ENCODE measurements around the gene MLLT3.

The MLLT3 gene

DNA sequence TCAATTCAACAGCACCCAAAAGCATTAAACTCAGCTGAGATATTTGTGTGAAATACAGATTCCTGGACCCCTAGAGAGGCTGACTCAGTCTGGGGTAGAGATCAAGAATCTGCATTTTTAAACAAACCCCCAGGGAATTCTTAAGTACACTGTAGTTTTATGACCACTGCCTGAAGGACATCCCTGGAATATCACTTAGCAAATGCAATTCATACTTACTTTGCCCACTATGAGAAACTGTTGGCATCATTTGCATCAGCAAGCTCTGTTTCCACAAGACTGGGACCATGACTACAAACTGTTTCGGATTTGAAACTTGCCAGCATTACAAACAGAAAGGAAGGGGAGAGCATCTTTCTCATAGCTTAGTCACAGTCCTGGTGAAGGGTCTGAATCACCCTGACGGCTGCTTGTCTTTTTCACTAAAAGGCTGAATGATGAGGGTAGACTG, 63.7 kb downstream of the MLLT3 start:
- no peak for DNase-seq (ENCODE audit: low spot score)

- DNase-seq (ENCODE audit: low spot score) = no peak
Measured at GRCh38 chr9:20557890-20558565, 64.3 kb downstream of the MLLT3 start.

DNA sequence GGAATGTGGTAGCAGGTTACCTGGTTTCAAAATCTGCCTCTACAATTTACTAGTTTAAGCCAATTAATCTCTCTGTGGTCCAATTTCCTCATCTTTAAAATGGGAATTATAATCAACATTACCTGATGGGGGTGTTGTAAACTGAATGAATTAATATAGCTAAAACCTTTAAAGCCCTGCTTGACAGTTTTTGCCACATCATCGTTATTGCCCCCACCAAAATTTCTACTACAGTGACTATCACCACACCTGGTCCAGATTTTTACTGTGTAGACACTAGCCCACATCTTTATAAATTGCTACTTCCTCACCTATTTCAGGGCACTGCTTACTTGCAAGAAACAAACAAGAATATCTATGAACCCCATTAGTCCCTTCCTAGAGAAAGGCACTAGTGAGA, 65.0 kb downstream of the MLLT3 start:
- no peak for DNase-seq (ENCODE audit: low spot score)

DNA sequence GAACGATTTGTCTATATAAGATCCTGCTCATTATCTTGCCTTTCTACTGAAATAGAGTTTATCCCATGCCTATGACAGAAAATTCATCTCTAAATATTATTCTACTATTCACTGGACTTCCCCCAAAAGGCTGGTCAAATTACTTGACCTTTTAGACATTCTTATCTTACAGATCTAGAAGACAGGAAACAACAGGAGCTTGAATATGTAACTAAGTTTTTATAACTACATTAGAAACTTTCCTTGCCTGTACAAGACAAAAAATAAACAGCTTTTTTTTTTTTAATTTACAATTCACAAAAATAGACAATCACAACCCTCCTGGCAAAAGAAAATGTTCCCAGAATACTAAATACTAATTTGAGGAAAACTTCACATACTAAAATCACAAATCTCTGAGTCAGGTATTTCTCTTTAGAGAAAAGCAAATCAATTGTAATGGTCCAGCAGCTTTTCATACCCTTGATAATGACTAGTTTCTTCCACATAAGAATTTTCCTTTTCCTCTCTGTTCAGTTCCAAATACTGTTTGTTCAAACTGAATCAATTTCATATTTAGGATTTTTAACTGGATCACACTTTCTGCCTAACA, 68.6 kb downstream of the MLLT3 start:
- DNase-seq (ENCODE audit: low spot score) = no peak

DNA sequence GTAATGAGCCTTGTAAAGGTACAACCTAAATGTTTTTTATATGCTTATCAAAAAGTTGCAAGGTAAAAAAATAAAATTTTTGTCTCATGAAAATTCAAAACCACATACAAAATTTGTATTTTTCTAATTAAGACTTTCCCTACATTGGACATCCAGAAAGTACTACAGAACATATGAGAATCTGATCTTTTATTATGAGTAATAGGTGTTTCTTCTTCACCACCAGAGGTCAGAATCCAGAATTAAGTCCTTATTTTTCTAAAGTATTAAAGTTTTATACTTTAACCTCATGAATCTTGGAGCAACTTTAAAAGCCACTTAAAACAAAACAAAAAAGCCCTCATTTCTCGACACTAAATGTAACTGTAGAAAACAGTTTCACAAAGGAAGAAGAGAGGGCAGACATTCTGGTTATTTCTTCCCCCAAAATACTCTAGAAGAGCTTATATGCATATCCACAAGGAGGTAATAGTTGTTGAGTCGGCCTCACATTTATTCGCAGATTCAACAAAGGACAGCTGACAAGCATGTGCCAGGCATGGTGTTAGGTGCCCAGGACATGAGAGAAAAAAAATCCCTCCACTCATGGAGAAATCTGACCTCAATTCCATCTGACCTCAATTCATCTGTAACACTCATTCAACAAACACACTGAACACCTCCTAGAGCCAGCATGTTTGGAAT, 69.3 kb downstream of the MLLT3 start:
- DNase-seq (ENCODE audit: low spot score) = no peak

DNA sequence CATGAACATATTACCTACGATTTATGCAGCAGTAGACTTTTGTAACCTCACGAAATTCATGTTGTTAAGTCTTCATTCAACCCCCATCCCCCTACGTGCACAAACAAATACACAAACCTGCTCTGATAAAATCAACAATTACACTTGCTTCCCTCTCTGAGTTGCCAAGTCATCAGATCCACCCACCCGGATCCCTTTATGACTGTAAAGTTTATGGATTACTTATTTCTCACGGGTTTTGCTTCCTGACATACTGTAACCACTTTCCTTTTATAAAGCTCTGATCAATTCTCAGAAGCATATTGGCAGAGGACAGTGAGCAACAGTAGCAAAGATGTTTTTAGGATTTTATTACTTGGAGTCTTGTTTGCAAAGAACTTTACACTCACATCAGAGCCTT, 70.5 kb downstream of the MLLT3 start:
- DNase-seq (ENCODE audit: low spot score) = no peak

DNA sequence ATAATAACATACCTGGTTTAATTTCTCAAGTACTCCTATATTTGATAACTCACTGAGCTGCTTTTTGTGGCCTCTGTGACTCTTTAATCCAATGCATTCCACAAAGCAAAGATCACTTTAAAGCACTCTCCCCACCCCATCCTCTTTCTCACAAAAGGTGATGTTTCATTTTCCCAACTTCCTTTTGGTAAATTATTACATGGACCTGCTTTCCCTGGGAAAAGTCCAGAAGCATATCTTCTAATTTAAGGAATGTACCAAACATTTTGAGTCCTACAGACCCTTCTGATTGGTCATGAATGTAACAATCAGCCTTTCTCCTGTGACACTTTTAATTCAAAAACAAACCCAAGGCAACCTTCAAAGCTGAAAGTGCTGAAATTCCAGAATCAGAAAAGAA, 71.1 kb downstream of the MLLT3 start:
- no peak for DNase-seq (ENCODE audit: low spot score)

- DNase-seq (ENCODE audit: low spot score) = no peak
Measured at GRCh38 chr9:20550326-20550725, 72.0 kb downstream of the MLLT3 start.

GRCh38 chr9:20549053-20549452, 73.2 kb downstream of the MLLT3 start:
- DNase-seq (ENCODE audit: low spot score) = no peak

DNA sequence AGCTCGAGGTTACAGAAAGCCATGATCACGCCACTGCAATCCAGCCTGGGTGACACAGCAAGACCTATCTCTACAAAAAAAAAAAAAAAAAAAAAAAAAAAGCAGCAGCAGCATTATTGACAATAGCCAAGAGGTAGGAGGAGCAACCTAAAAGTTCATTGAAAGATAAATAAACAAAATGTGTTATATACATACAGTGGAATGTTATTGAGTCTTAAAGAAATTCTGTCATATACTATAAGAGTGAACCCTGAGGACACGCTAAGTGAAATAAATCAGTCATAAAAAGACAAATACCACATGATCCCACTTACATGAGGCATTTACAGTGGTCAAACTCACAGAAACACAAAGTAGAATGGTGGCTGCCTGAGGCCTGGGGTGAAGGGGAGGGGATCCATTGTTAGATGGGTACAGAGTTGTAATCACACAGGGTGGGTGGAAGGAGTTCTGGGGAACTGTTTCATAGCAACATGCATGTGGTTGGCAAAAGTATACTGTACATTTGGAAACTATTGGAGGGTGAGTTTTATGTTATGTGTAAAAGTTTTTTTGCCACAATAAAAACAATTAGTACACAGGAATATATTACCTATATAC, 77.2 kb downstream of the MLLT3 start:
- no peak for DNase-seq (ENCODE audit: low spot score)

DNA sequence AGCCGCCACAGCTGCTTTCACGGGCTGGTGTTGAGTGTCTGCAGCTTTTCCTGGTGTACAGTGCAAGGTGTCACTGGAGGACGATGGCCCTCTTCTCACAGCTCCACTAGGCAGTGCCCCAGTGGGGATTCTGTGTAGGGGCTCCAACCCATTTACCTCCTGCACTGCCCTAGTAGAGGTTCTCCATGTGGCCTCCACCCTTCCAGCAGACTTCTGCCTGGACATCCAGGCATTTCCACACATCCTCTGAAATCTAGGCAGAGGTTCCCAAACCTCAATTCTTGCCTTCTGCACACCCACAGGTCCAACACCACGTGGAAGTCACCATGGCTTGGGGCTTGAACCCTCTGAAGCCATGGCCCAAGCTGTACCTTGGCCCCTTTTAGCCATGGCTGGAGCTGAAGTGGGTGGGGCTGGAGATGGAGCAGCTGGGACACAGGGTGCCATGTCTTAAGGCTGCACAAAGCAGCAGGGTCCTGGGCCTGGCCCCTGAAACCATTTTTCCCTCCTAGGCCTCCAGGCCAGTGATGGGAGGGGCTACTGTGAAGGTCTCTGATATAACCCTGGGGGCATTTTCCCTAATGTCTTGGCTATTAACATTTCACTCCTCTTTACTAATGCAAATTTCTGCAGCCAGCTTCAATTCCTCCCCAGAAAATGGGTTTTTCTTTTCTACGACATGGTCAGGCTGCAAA, 82.0 kb downstream of the MLLT3 start:
- no peak for DNase-seq (ENCODE audit: low spot score)

DNA sequence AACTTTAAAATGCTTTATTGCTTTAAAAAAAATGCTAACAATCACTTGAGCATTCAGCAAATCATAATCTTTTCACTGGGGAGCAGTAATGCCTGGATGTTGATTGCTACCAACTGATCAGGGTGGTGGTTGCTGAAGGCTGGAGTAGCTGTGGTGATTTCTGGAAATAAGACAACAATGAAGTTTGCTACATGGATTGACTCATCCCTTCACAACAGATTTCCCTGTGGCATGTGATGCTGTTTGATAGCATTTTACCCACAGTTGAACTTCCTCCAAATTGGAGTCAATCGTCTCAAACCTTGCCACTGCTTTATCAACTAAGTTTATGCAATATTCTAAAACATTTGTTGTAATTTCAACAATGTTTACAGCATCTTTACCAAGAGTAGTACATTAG, 83.3 kb downstream of the MLLT3 start:
- DNase-seq (ENCODE audit: low spot score) = no peak

- DNase-seq (ENCODE audit: low spot score) = no peak
Measured at GRCh38 chr9:20538092-20538491, 84.2 kb downstream of the MLLT3 start.

- no peak for DNase-seq (ENCODE audit: low spot score)
Measured at GRCh38 chr9:20537294-20537693, 85.0 kb downstream of the MLLT3 start.

DNA sequence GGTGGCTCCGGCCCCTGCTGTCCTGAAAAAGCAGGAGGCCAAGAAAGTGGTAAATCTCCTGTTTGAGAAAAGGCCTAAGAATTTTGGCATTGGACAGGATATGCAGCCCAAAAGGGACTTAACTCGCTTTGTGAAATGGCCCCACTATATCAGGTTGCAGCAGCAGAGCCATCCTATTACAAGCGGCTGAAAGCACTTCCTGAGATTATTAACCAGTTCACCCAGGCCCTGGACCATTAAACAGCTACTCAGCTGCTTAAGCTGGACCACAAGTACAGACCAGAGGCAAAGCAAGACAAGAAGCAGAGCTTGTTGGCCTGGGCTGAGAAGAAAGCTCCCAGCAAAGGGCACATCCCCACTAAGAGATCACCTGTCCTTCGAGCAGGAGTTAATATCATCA, 89.7 kb downstream of the MLLT3 start:
- no peak for DNase-seq (ENCODE audit: low spot score)

DNA sequence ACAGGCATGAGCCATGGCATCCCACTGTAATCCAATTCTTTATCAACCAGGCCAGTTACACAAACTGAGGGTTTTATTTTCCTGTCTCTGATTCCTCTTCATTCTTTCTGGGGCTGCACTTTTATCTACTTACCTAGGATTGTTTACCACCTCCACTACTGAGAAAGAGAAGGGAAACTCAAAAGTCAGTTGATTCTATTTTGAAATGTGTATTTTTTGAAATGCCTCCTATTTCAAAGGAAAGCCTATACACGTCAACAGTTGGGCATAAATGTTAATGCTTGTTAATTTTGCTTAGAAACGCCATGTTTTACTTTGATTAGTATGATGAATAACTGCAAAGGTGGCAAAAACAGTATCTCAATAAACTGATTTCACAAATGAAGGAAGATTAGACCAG, 92.5 kb downstream of the MLLT3 start:
- no peak for DNase-seq (ENCODE audit: low spot score)

- no peak for DNase-seq (ENCODE audit: low spot score)
Measured at GRCh38 chr9:20528253-20528652, 94.0 kb downstream of the MLLT3 start.

DNA sequence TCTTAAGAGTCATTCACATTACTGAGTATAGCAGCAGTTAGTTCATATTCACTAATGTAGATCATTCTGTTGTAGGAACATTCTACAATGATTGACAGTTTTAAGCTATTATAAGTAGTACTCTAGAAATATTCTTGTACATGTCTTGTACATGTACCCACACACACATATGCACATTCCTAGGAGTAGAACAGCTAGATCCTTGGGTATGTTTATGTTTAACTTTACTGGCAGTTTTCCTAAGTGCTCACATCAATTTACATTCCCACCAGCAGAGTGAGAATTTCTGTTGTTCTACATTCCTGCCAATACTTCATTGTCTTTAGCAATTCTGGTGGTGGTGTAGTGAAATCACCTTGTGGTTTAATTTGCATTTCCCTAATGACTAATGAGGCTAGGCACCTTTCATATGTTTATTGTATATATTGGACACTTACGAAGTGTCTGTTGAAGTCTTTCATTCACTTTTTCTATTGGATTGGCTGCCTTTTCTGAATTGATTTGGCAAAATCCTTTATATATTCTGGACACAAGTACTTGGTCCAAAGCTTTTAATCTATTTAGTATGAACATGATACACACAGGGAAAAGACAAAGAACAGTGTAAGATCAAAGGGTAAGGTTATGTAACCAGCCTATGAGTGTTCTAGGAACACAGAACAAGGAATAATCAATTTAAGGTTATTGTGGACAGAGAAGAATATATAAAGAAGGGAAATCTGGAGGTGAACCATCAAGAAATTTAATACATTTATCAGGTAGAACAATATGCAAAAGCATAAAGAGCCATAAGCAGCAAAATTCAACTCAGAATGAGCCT, 95.6 kb downstream of the MLLT3 start:
- DNase-seq (ENCODE audit: low spot score) = no peak

DNA sequence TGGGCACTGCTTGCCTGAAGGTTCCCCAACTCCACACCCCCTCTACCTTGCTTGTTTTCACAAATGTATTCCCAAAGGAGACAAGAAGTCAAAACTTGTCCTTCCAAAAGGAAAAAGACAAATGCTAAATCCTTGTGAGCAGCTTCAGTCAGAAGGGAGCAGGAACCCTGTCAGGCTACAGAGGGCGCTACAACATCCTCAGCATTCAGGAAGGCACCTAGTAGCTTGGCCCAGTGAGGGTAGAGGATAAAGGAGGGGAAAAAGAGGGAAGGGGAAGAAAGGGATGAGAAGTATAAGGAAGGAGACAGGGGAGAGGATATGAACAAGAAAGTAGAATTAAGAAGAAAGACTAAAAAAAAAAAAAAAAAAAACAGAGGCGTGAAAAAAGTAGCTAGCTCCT, 97.5 kb downstream of the MLLT3 start:
- no peak for DNase-seq (ENCODE audit: low spot score)

DNA sequence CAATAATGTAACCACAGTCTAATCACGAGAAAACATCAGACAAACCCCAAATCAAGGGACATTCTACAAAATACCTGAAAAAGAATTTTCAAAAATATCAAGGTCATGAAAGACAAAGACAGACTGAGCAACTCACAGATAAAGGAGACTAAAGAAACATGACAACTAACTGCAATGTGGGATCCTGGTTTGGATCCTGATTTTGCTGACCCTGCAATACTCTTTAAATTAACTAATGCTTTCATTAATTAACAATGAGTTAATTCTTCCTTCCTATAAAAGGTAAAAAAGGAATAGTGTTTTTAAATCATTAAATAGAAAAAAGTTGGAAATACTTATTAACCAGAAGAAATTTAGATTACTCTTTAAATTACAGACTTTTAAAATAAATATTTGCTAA, 103.6 kb downstream of the MLLT3 start:
- DNase-seq (ENCODE audit: low spot score) = no peak
